WERI-Rb-1 (cell line): ENCODE measurements around the gene CIROP.

ENCODE experiments used
- DNase-seq: peaks from one replicate; pipeline ENCODE4 v3.0.0-alpha.2; 2020
- H3K27ac ChIP-seq: fragments of 250-450 bp; sonication (Bioruptor Pico); 2 replicates; pipeline ENCODE4 v1.5.1; 2020; ENCODE audit warnings: mild to moderate bottlenecking, moderate library complexity
- H3K27me3 ChIP-seq: fragments of 250-450 bp; sonication (Bioruptor Pico); 2 replicates; pipeline ENCODE4 v1.5.1; 2021; ENCODE audit warnings: mild to moderate bottlenecking, low read depth, moderate library complexity; ENCODE audit not compliant: insufficient read depth, severe bottlenecking
- H3K36me3 ChIP-seq: fragments of 250-450 bp; sonication (Bioruptor Pico); 2 replicates; pipeline ENCODE4 v1.5.1; 2020; ENCODE audit warnings: mild to moderate bottlenecking, moderate library complexity
- H3K4me3 ChIP-seq: 2 replicates; pipeline ENCODE4 v1.5.1; 2011; ENCODE audit warnings: low read depth, mild to moderate bottlenecking, control low read depth, low read length
- H3K9me3 ChIP-seq: fragments of 250-450 bp; sonication (Bioruptor Pico); 2 replicates; pipeline ENCODE4 v1.5.1; 2021; ENCODE audit warnings: mild to moderate bottlenecking, moderate library complexity; ENCODE audit not compliant: severe bottlenecking
- TF ChIP-seq, protein P1 (sequence below): IDR thresholded peaks from 2 replicates; pipeline ENCODE4 v1.5.1; 2011; ENCODE audit warnings: low read depth, mild to moderate bottlenecking, control low read depth, inconsistent platforms, low read length

CIROP gene

DNA sequence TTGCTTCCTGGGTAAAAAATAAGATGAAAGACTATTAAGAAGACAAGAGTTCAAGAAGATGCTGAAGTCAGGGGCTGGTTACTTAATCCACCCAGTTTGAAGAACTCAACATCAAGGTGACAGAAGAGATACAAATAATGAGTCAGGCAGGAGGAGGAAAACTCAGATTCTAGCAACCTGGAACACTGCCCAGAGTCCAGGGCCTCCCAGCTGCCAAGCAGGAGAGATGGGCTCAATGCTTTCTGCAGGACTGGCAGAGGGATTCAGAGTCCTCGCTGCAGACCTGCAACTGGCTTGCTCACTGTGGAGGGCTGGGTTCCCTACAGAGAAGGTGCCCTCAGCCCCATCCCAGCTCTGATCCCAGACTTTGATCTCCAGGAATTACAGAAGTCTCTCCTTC is 42.9 kb upstream of the CIROP start:
- H3K36me3 ChIP-seq: no peaks in the 10 kb centered on the region
- TF ChIP-seq, protein P1, sequence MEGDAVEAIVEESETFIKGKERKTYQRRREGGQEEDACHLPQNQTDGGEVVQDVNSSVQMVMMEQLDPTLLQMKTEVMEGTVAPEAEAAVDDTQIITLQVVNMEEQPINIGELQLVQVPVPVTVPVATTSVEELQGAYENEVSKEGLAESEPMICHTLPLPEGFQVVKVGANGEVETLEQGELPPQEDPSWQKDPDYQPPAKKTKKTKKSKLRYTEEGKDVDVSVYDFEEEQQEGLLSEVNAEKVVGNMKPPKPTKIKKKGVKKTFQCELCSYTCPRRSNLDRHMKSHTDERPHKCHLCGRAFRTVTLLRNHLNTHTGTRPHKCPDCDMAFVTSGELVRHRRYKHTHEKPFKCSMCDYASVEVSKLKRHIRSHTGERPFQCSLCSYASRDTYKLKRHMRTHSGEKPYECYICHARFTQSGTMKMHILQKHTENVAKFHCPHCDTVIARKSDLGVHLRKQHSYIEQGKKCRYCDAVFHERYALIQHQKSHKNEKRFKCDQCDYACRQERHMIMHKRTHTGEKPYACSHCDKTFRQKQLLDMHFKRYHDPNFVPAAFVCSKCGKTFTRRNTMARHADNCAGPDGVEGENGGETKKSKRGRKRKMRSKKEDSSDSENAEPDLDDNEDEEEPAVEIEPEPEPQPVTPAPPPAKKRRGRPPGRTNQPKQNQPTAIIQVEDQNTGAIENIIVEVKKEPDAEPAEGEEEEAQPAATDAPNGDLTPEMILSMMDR: no peak
- H3K27ac ChIP-seq: no peak overlapping the region
- H3K4me3 ChIP-seq: no peak overlapping the region
- no peak for DNase-seq
- peaks cover 56% of the 10 kb centered on the region for H3K27me3 ChIP-seq
- H3K9me3 ChIP-seq: peaks cover 5% of the 10 kb centered on the region

DNA sequence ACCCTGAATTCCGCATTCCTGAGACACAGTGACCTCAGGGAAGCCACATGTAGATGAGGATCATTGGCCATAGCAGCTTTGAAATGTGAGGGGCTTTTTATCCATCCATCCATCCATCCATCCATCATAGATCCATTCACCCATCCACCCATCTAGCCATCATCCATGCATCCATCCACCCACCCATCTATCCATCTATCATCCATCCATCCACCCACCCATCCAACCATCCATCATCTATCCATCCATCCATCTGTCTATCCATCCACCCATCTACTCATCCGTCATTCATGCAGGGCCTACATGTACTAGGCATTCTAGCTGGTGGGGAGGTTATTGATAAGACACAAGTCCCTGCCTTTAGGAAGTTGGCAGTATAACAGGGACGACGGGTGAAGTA is 42.2 kb upstream of the CIROP start:
- peaks cover 61% of the 10 kb centered on the region for H3K27me3 ChIP-seq
- no peaks in the 10 kb centered on the region for H3K36me3 ChIP-seq
- TF ChIP-seq, protein P1: no peak
- no peak overlapping the region for H3K27ac ChIP-seq
- no peak for DNase-seq
- peaks cover 5% of the 10 kb centered on the region for H3K9me3 ChIP-seq
- no peak overlapping the region for H3K4me3 ChIP-seq

DNA sequence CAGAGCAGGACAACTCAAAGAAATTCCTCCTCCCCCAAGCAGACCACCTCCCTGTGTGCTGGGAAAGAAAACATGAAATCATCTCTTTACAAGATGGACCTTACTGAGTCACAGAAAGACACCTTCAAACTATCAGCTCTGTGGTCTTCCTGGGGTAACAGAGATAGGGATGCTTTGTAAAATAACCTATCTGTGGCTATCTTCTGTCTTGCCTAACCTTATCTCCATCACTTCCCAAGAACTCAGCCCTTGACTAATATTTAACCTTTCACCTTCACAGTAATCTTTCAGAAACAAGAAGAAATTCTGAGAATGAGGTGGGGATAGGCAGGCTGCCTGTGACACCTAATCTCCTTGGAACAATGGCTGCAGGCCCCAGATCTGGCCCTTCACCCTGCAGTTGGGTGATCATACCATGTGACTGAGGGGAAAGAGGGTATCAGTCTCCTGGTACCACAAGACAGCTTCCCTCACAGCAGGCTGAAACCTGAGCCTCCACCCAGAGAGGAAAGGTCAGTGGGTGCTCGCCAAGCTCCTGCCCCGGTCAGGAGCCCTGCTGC is 41.6 kb upstream of the CIROP start:
- Histone ChIP-seq H3K27ac (no peak overlapping the region), H3K4me3 (no peak overlapping the region), H3K9me3 (peaks cover 5% of the 10 kb centered on the region), H3K27me3 (peaks cover 61% of the 10 kb centered on the region), H3K36me3 (no peaks in the 10 kb centered on the region)
- TF ChIP-seq, protein P1: no peak
- no peak for DNase-seq

DNA sequence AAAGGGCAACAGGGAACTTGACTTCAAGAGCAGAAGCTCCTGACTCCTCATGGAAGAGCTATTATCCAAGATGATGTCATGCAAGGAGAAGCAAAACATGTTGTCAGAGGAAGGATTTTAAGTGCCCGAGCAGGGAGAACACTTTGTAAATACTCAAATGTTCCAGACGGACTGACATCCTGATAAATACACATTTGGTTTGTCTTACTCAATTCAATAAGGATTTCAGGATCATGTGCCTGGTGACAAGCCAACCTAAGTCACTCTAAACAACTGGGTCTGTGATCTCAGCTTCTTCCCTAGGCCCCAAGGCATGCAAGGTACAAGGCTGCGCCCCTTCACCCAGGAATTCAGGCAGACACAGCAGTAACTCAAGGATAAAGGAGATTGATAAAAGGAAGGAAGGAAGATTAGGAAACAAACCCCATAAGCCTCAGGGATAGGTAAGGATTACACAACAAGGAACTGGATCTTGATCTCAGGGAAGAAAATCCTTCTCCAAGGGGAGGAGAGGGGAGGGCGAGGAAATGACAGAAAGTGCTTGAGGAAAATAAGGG is 41.1 kb upstream of the CIROP start:
- DNase-seq: peak; percentile 38
- no peak overlapping the region for H3K27ac ChIP-seq
- peaks cover 5% of the 10 kb centered on the region for H3K9me3 ChIP-seq
- H3K36me3 ChIP-seq: no peaks in the 10 kb centered on the region
- H3K27me3 ChIP-seq: peaks cover 59% of the 10 kb centered on the region
- H3K4me3 ChIP-seq: no peak overlapping the region
- TF ChIP-seq, protein P1: no peak

DNA sequence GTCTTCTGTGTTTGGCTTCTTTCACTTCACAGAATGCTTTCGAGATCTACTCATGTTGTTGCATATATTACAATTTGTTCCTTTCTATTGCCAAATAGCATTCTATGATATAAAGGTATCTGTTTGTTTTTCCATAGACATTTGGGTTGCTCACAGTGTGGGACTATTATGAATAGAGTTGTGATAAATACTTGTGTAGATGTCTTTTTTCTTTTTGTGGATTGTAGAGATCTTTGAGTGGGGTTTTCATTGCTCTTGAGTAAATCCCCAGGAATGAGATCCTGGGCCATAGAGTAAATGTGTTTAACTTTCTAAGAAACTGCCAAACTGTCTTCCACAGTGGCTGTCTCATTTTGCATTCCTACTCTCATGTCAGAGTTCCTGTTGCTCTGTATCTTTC is 39.1 kb upstream of the CIROP start:
- peaks cover 43% of the 10 kb centered on the region for H3K27me3 ChIP-seq
- TF ChIP-seq, protein P1: no peak
- peaks cover 5% of the 10 kb centered on the region for H3K9me3 ChIP-seq
- no peak overlapping the region for H3K4me3 ChIP-seq
- no peak overlapping the region for H3K27ac ChIP-seq
- no peak for DNase-seq
- H3K36me3 ChIP-seq: no peaks in the 10 kb centered on the region

DNA sequence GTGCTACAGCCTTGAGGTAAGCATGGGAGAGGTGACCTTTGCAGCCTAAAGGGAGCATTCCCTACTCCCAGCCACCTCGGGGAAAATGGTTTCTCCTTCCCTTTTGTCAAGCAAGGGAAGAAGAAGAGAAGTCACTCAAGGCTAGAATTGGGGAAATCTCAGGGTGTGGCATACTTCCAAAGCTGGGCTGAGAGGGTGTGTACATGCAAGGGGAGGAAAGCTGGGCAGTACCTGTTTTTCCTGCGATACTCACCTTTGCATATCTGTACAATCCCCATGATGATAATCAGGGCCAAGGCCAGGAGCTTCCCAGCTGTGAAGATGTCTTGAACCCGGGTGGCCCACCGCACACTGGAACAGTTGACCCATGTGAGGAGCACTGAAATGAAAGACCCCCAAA is 38.0 kb upstream of the CIROP start:
- no peaks in the 10 kb centered on the region for H3K36me3 ChIP-seq
- H3K4me3 ChIP-seq: no peak overlapping the region
- DNase-seq: no peak
- peaks cover 36% of the 10 kb centered on the region for H3K27me3 ChIP-seq
- H3K9me3 ChIP-seq: no peaks in the 10 kb centered on the region
- TF ChIP-seq, protein P1: no peak
- no peak overlapping the region for H3K27ac ChIP-seq
